Mononuclear cell (primary cell): ENCODE data around the gene C3orf85. TPM values are rescaled to one million over a fixed set of nuclear protein-coding genes. Genes with fewer than 3 reads are reported as not detected.
"Not testable (repeated sequence)": the region's sequence is repeated elsewhere in the genome, so short reads cannot be mapped to it uniquely, and the experiment has no call there.

Source experiments
- H3K27me3 ChIP-seq: 2 replicates; pipeline ENCODE4 v1.6.0; 2011; ENCODE audit warnings: low read length, control low read depth; ENCODE audit not compliant: insufficient read depth
- H3K4me1 ChIP-seq: 2 replicates; pipeline ENCODE4 v1.5.1; 2011; ENCODE audit warnings: mild to moderate bottlenecking, low read length, control low read depth; ENCODE audit not compliant: insufficient read depth
- H3K4me3 ChIP-seq: 2 replicates; pipeline ENCODE4 v1.5.1; 2011; ENCODE audit warnings: mild to moderate bottlenecking, low read length, moderate library complexity
- H3K9me3 ChIP-seq: 2 replicates; pipeline ENCODE4 v1.5.1; 2011; ENCODE audit warnings: low read depth, mild to moderate bottlenecking, control low read depth, low read length
- total RNA-seq: library from RNA; depleted of rRNA; stranded (reverse); fragments of >200 nt; gene quantifications from one replicate; pipeline ENCODE4 v1.2.3, GENCODE V29; 2012

C3orf85 gene
- total RNA-seq, 1 donor, result not detected

- Histone ChIP-seq H3K9me3 (no peaks in the 10 kb centered on the region), H3K27me3 (no peaks in the 10 kb centered on the region), H3K4me1 (no peaks in the 10 kb centered on the region), H3K4me3 (no peak overlapping the region)
These were observed 5.2 kb upstream of the C3orf85 start for GRCh38 chr3:109131276-109131675.

GRCh38 chr3:109132801-109133473 is 3.6 kb upstream of the C3orf85 start:
- Histone ChIP-seq H3K4me1 (no peaks in the 10 kb centered on the region), H3K9me3 (no peaks in the 10 kb centered on the region), H3K27me3 (no peaks in the 10 kb centered on the region), H3K4me3 (no peak overlapping the region)

- not testable (repeated sequence) for H3K4me3 ChIP-seq, H3K4me1 ChIP-seq, H3K9me3 ChIP-seq
These were observed 3.1 kb upstream of the C3orf85 start for GRCh38 chr3:109133474-109133816.

GRCh38 chr3:109137761-109138160 is 1.2 kb downstream of the C3orf85 start:
- H3K27me3 ChIP-seq, result no peaks in the 10 kb centered on the region

More at GRCh38 chr3:109133474-109133816, 3.1 kb upstream of the C3orf85 start:
- H3K27me3 ChIP-seq, result not testable (repeated sequence)

GRCh38 chr3:109140318-109140717 is 3.8 kb downstream of the C3orf85 start:
- H3K9me3 ChIP-seq, result no peaks in the 10 kb centered on the region
- H3K4me1 ChIP-seq, result no peaks in the 10 kb centered on the region
- H3K27me3 ChIP-seq, result no peaks in the 10 kb centered on the region
- H3K4me3 ChIP-seq, result no peak overlapping the region

More at GRCh38 chr3:109137761-109138160, 1.2 kb downstream of the C3orf85 start:
- Histone ChIP-seq H3K9me3 (no peaks in the 10 kb centered on the region), H3K4me3 (no peak overlapping the region), H3K4me1 (no peaks in the 10 kb centered on the region)

- Histone ChIP-seq H3K4me1 (no peaks in the 10 kb centered on the region), H3K4me3 (no peak overlapping the region), H3K27me3 (no peaks in the 10 kb centered on the region), H3K9me3 (no peaks in the 10 kb centered on the region)
These were observed 7.1 kb downstream of the C3orf85 start for GRCh38 chr3:109143646-109144045.

GRCh38 chr3:109149078-109149477 is 12.6 kb downstream of the C3orf85 start:
- no peaks in the 10 kb centered on the region for H3K27me3 ChIP-seq
- H3K4me1 ChIP-seq, result no peaks in the 10 kb centered on the region
- H3K4me3 ChIP-seq, result no peak overlapping the region
- no peaks in the 10 kb centered on the region for H3K9me3 ChIP-seq

GRCh38 chr3:109152320-109152719 is 15.8 kb downstream of the C3orf85 start:
- no peak overlapping the region for H3K4me3 ChIP-seq
- no peaks in the 10 kb centered on the region for H3K27me3 ChIP-seq
- no peaks in the 10 kb centered on the region for H3K9me3 ChIP-seq
- no peaks in the 10 kb centered on the region for H3K4me1 ChIP-seq

- Histone ChIP-seq H3K27me3 (no peaks in the 10 kb centered on the region), H3K9me3 (no peaks in the 10 kb centered on the region), H3K4me1 (no peaks in the 10 kb centered on the region), H3K4me3 (no peak overlapping the region)
These were observed 18.5 kb downstream of the C3orf85 start for GRCh38 chr3:109154979-109155378.

GRCh38 chr3:109155828-109156227 is 19.3 kb downstream of the C3orf85 start:
- H3K27me3 ChIP-seq, result no peaks in the 10 kb centered on the region
- H3K9me3 ChIP-seq, result no peaks in the 10 kb centered on the region
- H3K4me1 ChIP-seq, result no peaks in the 10 kb centered on the region
- H3K4me3 ChIP-seq, result no peak overlapping the region

- H3K9me3 ChIP-seq, result no peaks in the 10 kb centered on the region
These were observed 25.1 kb downstream of the C3orf85 start for GRCh38 chr3:109161487-109162123.

GRCh38 chr3:109165905-109166304 is 29.4 kb downstream of the C3orf85 start:
- H3K9me3 ChIP-seq, result no peaks in the 10 kb centered on the region
- no peaks in the 10 kb centered on the region for H3K27me3 ChIP-seq
- no peak overlapping the region for H3K4me3 ChIP-seq
- H3K4me1 ChIP-seq, result no peaks in the 10 kb centered on the region

More at GRCh38 chr3:109161487-109162123, 25.1 kb downstream of the C3orf85 start:
- no peak overlapping the region for H3K4me3 ChIP-seq
- H3K27me3 ChIP-seq, result no peaks in the 10 kb centered on the region
- no peaks in the 10 kb centered on the region for H3K4me1 ChIP-seq

- no peaks in the 10 kb centered on the region for H3K4me1 ChIP-seq
- no peak overlapping the region for H3K4me3 ChIP-seq
- H3K9me3 ChIP-seq, result no peaks in the 10 kb centered on the region
- H3K27me3 ChIP-seq, result no peaks in the 10 kb centered on the region
These were observed 35.0 kb downstream of the C3orf85 start for GRCh38 chr3:109171479-109171878.

GRCh38 chr3:109175411-109175810 is 38.9 kb downstream of the C3orf85 start:
- H3K4me1 ChIP-seq, result no peaks in the 10 kb centered on the region
- no peaks in the 10 kb centered on the region for H3K9me3 ChIP-seq
- no peaks in the 10 kb centered on the region for H3K27me3 ChIP-seq
- H3K4me3 ChIP-seq, result no peak overlapping the region

GRCh38 chr3:109176726-109177125 is 40.2 kb downstream of the C3orf85 start:
- no peaks in the 10 kb centered on the region for H3K4me1 ChIP-seq
- no peak overlapping the region for H3K4me3 ChIP-seq
- no peaks in the 10 kb centered on the region for H3K9me3 ChIP-seq
- no peaks in the 10 kb centered on the region for H3K27me3 ChIP-seq

- no peak overlapping the region for H3K4me3 ChIP-seq
- no peaks in the 10 kb centered on the region for H3K27me3 ChIP-seq
- no peaks in the 10 kb centered on the region for H3K9me3 ChIP-seq
- H3K4me1 ChIP-seq, result no peaks in the 10 kb centered on the region
These were observed 41.4 kb downstream of the C3orf85 start for GRCh38 chr3:109177908-109178307.
